ENCODE measurements around the gene DIS3L2.
"Not testable (repeated sequence)": the region's sequence is repeated elsewhere in the genome, so short reads cannot be mapped to it uniquely, and the experiment has no call there.

The DIS3L2 gene

DNA sequence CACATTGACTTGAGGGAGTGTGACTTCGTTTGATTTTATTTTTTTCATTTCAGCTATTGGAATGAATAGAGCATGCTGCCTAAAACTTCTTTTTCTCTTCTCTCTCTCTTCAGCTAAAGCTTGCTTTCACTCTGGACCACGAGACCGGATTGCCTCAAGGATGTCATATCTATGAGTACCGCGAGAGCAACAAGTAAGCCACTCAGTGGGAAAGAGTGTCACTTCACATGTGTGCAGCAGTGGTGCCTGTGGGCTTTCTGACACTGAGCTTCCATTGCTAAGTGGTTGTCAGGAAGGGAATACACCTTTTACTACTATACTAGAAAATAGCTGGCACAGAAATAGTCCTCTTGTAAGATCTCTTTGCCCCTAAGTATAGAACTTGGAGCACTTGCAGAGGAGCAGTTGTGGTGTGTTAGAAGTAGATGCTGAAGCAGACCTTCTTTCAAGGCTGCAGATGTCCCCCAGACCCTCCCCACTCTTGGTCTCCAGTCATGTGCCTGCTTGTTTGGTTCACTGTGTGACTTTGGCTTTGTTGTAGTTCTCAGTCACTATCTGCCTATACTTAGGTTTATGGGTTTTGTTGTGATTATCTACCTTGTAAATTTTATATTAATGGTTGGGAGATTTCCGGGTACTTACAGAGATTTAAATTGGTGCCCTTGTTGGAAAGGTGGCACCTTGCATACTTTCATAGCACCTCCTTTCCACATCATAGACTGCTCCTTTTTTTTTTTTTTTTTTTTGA is 338.6 kb downstream of the DIS3L2 start:
- no peak for DNase-seq (ENCODE audit: low read depth)

DNA sequence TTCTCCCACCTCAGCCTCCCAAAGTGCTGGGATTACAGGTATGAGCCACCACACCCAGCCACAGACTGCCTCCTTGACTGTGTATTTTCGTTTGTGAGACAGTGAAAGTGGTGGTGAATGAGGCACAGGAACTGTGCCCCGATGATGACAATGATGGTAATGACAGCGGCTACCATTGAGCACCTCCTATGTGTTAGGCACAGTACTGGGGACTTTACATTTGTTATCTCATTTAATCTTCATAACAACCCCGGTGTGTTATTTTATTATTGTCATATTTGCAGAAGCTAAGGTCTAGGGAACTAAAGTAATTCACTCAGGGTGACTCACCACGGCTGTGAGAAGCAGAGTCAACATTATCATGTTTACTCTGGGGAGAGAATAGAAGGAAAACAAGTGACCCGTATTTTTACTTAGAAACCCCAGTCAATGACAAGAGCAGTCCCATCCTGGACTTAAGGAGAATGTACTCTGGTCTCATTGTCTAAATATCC is 339.4 kb downstream of the DIS3L2 start:
- no peak for DNase-seq (ENCODE audit: low read depth)

- DNase-seq (ENCODE audit: low read depth), result no peak
Observed at GRCh38 chr2:232304236-232304635, 342.7 kb downstream of the DIS3L2 start.

DNA sequence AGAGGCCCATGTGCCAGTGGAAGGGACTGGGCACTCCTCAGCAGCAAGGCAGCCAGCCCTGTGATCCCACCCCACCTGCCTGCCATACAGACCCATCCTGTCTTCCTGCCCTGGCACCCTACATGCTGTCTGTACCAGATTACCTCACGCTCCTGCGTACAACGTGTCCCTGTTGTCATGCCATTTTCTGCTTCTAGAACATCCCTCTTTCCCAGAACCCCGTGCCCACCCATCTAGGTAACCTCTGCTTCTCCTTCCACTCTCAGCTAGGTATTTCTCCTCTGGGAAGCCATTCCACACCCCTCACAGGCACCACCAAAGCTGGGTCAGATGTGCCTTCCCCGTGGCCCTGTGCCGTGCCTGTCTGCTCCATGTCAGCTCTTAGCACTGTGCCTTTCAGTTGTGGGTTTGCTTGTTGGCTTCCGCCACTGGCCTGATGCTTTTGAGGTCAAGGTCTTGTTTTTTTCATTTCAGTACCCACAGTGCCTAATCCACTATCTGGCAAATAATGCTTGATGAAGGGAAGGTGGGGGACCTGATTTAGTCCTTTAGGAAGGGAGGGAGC is 345.3 kb downstream of the DIS3L2 start:
- no peak for DNase-seq (ENCODE audit: low read depth)

GRCh38 chr2:232307854-232308253 is 346.3 kb downstream of the DIS3L2 start:
- DNase-seq (ENCODE audit: low read depth), result no peak

- DNase-seq (ENCODE audit: low read depth), result no peak
Observed at GRCh38 chr2:232308986-232309385, 347.5 kb downstream of the DIS3L2 start.

DNA sequence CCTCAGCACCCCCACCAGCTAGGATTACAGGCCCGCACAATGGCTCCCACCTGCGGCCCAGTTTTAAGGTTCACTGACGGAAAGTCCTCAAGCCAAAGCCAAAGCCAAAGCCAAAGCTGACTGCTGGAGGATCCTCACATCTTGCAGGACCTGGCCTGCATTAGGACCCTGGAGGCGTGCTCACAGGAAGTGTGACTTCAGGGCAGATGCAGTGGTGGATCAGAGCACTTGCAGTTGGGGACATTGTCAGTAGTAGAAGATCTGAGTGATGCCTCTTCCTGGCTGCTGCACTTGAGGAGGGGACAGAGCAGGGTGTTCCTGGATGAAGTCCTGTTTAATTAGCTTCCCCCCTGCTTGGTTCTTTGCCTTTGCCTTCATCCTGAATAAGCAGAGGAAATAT is 348.1 kb downstream of the DIS3L2 start:
- no peak for DNase-seq (ENCODE audit: low read depth)

- DNase-seq (ENCODE audit: low read depth), result no peak
Observed at GRCh38 chr2:232310121-232310520, 348.6 kb downstream of the DIS3L2 start.

DNA sequence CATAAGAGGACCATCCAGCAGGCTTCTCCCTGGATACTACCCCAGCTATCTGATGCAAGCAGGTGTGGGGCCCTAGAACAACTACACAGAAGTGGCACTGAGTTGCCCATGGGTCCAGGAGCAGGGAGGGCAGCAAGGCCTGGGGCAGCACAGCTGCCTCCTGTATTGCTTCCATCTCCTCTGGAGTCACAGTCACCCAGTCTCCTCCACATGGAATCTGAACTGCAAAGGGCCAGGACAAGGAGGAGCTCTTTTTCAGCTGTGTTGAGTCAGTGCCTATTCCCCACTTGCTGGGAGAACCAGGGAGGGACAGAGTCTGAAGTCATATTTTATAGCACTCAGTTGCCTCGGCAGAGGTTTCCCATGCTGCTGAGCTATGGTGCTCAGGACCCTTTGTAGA is 349.2 kb downstream of the DIS3L2 start:
- no peak for DNase-seq (ENCODE audit: low read depth)

- DNase-seq (ENCODE audit: low read depth), result not testable (repeated sequence)
Observed at GRCh38 chr2:232313645-232314044, 352.1 kb downstream of the DIS3L2 start.

GRCh38 chr2:232315049-232315922 is 353.8 kb downstream of the DIS3L2 start:
- DNase-seq (ENCODE audit: low read depth), result peak; percentile 83

- no peak for DNase-seq (ENCODE audit: low read depth)
Observed at GRCh38 chr2:232315923-232316299, 354.4 kb downstream of the DIS3L2 start.

DNA sequence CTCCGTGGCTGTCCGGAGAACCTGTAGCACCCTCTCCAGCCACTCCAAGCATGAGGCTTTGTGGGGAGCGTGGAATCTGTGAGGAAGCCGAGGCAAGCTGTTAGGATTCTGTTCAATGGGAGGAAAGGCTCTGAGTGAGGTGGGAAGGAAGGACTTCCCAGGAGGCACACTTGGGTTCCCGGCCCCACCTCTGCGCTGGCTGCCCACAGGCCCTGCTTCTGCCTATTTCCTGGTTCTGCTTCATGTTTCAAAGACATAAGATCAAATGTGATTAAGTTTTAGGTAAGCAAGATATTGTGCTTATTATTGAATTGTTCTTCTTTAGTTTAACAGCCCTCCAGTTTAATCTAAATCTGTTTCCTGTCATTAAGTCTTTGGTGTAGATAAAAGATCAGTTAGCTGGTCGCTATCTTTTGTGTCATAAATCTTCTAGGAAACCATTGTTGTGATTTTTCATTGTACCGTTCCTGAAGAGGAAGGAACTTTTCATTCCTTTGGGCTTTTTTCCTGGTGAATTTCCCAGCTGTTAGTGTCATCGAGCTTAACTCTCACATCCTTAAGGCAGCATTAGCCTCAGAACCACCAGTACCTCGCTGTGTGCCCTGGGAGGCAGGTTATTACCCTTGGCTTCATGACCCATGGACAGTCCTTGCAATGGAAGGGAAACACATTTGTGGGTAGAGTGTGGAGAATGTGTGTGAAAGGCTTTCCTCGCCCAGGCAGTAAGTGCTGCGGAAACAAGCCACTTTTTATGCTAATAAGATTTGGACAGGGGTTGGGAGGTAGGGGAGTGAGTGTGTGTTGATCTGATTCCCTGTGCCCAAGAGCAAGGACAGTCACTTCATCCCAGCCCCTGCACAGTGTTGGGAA is 355.2 kb downstream of the DIS3L2 start:
- DNase-seq (ENCODE audit: low read depth), result no peak

DNA sequence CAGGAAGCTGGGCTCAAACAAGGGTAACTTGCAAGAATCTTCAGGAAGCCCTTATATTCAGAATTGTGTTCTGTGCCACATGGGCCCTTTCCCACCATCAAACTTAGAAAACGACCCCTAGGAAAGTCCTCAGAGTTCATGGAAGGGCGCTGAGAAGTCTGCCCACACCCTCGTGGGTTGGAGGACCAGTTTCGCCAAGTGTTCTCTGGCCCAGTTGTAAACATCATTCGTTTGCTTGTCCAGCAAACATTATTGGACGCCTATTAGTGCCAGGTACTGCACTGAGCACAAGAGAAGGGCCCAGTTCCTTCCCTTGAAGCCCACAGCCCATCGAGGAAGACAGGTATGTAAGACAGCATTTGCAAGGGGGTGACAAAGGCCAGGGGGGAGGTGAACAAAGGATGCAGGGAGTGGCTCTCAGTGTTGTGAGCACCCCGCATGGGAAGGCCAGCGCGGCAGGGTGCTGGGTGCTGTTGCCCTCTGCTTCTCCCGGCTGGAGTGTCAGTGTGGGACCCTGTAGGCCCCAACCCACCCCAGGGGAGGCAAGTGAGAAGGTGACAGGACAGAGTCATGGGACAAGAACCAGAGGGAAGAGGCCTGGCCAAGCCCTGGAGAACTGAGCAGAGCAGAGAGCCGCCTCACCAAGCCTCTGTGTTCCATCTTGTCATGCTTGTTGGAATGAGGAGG is 356.8 kb downstream of the DIS3L2 start:
- no peak for DNase-seq (ENCODE audit: low read depth)

- no peak for DNase-seq (ENCODE audit: low read depth)
Observed at GRCh38 chr2:232319067-232319802, 357.7 kb downstream of the DIS3L2 start.

DNA sequence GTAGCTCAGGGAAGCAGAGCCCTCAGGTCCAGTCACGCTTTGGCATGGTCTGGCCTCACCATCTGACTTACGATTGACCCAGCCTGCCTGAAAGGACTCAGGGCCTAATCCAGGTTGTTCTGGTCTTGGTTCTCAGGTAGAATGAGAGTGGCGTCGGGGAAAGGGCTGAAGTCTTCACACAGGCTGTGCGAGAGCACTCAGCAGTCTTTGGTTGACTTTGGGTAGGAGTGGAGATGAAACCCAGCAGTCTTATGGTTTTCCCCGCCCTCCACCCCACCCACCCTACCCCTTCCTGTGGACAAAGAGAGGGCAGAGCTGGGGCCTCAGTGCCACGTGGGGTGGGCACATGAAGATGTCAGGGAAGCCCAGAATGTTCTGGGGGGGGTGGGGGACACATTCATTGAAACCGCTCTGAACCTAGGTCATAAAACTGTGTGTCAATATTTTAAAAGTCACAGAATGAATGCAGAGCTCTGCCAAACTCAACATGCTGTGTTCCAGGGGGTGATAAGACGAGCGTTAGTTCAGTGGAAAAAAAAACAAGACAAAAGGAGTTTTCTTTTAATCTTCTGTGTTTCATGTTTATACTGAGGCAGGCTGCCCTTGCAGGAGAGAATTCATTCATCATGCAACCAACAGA is 358.4 kb downstream of the DIS3L2 start:
- DNase-seq (ENCODE audit: low read depth), result no peak

DNA sequence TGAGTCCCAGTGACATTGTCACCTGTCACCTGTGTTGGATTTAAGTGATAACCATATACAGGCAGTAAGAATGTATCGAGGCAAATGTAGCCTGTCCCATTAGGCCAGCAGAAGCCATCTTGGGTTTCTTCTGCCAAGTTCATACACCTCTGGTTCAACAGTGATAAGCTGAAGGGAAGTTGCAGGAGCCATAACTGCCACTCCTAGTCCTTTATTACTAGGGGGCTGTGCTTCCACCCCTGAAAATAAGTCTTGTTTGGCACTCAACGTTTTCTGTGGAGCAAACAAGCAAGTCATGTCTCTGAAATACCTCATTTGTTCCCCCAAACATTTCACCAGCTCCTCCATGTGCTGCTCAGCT is 358.9 kb downstream of the DIS3L2 start:
- DNase-seq (ENCODE audit: low read depth), result no peak

- no peak for DNase-seq (ENCODE audit: low read depth)
Observed at GRCh38 chr2:232321156-232321816, 359.8 kb downstream of the DIS3L2 start.

DNA sequence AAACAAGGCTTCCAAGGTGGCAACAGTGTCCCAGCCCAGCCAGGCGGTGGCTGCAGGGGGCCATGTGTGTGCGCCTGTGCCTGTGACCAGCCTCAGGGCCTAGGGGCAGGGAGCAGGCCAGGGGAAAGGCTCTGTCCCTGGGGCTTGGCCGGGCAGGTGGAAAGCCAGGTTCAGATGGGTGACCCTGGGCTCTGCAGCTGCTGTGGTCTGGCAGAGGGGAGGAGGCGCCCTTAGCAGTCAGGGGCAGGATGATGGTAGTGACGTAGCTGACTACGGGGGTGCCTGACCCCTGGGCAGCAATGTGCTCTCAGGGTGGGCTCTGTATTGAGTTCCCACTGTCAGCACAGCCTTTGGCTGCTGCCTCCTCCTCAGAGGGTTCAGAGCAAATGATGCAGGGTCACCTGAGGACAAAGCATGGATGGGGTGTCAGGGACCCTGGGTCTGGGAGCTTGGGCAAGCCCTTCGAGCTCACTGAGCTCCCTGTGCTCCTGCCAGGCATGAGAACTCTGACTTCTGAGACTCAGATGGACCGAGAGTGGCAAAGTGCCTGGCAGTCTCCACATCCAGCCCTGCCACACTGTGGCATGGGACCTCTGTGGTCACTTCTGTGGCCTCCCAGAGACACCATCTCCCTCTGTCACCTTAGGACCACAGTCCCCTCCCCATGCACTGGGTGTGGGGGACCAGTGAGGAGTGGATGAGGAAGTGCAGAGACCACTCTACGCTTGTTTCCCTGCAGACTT is 360.5 kb downstream of the DIS3L2 start:
- no peak for DNase-seq (ENCODE audit: low read depth)
